Epithelial cell of proximal tubule (primary cell): ENCODE measurements around the gene STX12. TPM values are rescaled to one million over a fixed set of nuclear protein-coding genes. Genes with fewer than 3 reads are reported as not detected.

ENCODE experiments used
- DNase-seq: peaks from one replicate; pipeline ENCODE4 v3.0.0-alpha.2; 2011; ENCODE audit warnings: low read depth
- H3K4me3 ChIP-seq: 2 replicates; pipeline ENCODE4 v1.5.1; 2011; ENCODE audit warnings: low read depth, mild to moderate bottlenecking, low read length
- total RNA-seq: library from RNA; depleted of rRNA; stranded (reverse); fragments of >200 nt; gene quantifications from 2 replicates; pipeline ENCODE4 v1.2.3, GENCODE V29; 2015
- TF ChIP-seq, protein P1 (sequence below): conservative IDR thresholded peaks from 2 replicates; pipeline ENCODE4 v1.5.1; 2012; ENCODE audit warnings: low read depth, mild to moderate bottlenecking, low read length

STX12 gene
- total RNA-seq, 1 donor from 2014 or later: 31.5 TPM

DNA sequence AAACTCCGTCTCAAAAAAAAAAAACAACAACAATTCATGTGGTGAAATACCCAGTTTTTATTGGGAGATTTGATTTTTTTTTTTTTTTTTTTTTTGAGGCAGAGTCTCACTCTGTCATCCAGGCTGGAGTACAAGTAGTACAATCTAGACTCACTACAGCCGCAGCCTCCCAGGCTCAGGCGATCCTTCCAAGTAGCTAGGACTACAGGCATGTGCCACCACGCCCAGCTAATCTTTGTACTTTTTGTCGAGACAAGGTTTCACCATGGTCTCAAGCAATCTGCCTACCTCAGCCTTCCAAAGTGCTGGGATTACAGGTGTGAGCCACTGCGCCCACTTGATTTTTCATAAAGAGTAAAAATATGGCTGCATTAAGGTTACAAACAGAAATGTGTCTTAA, 31.9 kb upstream of the STX12 start:
- DNase-seq: no peak
- H3K4me3 ChIP-seq: no peak overlapping the region
- TF ChIP-seq, protein P1, sequence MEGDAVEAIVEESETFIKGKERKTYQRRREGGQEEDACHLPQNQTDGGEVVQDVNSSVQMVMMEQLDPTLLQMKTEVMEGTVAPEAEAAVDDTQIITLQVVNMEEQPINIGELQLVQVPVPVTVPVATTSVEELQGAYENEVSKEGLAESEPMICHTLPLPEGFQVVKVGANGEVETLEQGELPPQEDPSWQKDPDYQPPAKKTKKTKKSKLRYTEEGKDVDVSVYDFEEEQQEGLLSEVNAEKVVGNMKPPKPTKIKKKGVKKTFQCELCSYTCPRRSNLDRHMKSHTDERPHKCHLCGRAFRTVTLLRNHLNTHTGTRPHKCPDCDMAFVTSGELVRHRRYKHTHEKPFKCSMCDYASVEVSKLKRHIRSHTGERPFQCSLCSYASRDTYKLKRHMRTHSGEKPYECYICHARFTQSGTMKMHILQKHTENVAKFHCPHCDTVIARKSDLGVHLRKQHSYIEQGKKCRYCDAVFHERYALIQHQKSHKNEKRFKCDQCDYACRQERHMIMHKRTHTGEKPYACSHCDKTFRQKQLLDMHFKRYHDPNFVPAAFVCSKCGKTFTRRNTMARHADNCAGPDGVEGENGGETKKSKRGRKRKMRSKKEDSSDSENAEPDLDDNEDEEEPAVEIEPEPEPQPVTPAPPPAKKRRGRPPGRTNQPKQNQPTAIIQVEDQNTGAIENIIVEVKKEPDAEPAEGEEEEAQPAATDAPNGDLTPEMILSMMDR: no peak

DNA sequence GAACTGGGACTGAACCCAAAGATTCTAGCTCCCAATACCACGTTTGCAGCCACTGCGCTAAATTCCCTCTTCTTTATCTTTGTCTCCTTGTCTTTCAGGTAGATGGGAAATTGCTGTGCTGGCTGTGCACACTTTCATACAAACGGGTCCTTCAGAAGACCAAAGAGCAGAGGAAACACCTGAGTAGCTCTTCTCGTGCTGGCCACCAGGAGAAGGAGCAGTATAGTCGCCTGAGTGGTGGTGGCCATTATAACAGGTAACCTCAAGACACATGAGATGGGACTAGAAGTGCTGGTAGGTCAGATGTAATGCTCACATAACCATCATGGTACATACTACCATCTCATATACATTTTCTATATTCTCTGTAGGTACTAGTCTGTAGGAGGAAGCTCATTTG, 28.5 kb upstream of the STX12 start:
- TF ChIP-seq, protein P1: no peak
- no peak for DNase-seq
- H3K4me3 ChIP-seq: no peak overlapping the region

DNA sequence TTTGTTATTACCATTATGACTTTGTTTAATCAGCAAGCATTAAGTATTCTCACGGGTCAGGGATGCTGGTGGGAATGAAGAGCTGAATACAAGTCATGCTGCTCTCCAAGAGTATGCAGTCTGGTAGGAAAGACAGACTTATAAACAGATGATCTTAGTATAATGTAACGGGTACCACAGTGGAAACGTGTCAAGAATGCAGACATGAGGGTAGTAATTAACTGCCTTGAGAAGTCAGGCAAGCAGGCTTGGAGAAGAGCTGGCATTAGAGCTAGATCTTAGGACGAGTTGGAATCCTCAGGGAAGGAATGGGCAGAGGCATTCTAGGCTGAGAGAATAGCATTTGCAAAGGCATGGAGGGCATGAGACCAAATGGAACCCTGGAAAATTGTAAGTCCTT, 27.6 kb upstream of the STX12 start:
- DNase-seq: no peak
- H3K4me3 ChIP-seq: no peak overlapping the region
- TF ChIP-seq, protein P1: no peak

DNA sequence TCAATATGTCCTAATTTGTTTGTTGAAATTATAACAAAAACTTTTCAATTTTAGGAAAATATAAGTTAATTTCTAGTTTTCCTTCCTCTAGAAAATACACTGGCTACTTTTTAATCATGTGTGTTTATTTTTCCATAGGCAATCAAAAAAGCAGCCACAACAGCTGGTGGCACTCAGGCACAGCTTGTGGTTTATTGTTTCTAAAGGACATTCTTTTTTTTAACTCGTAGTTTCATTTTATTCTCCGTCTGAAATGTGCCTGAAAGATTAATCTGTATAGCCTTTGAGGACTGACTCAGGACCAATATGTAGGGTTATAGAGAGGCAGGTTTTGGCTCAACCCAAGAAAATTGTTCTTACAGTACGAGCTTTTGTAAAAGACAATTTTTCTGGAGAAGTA, 20.7 kb upstream of the STX12 start:
- DNase-seq: no peak
- TF ChIP-seq, protein P1: no peak
- no peak overlapping the region for H3K4me3 ChIP-seq

DNA sequence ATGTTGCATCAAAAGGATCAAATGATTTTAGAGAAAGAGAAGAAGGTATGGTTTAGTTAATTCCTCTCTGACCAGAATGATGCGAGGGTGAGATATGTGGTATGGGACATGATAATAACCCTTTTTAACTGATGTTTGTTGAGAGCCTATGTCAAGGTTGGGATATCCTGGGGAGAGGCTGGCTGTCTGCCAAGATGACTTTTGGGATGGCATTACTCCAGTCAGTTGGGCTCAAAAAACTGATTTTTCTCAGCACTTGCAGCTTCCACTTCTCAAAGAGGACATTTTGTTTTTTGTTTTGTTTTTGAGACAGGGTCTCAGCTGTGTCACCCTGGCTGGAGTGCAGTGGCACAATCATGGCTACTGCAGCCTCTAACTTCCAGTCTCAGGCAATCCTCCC, 17.7 kb upstream of the STX12 start:
- TF ChIP-seq, protein P1: no peak
- H3K4me3 ChIP-seq: no peak overlapping the region
- DNase-seq: no peak

DNA sequence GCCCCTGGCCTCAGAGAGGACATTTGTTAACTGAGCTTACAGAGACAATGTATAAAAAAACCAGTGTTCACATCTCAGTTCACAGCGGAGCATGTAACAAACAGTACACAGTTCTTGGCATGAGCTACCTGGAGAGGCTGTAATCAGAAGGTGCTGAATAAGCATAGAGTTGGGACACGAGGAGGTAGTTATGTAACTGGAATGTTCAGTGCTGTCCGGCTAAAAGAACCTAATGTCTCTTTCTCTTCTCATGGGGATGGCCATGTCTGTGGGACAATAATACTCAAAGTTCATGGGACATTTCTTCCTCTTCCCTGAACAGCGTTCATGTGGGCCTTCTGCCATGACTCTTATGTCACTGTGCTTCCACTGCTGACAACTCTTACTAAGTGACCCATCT, 17.2 kb upstream of the STX12 start:
- TF ChIP-seq, protein P1: no peak
- DNase-seq: no peak
- no peak overlapping the region for H3K4me3 ChIP-seq

DNA sequence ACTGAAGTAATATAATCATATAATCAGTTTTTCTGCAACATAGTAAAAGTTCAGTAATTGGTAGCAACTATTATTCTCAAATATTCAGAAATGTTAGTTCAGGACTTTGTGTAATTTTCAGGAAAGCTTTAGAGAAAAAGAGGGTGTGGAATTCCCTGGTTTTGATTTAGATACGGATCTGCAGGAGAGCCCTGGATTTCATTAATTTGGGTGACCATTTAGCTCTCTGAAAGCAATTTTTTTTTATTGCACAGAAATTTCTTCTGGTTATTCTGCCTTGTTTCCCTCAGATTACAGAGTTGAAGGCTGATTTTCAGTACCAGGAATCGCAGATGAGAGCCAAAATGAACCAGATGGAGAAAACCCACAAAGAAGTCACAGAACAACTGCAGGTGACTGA, 13.8 kb upstream of the STX12 start:
- TF ChIP-seq, protein P1: no peak
- no peak overlapping the region for H3K4me3 ChIP-seq
- no peak for DNase-seq
